KBM-7 (cell line): ENCODE measurements around the gene FN3K.
"Not testable (repeated sequence)": the region's sequence is repeated elsewhere in the genome, so short reads cannot be mapped to it uniquely, and the experiment has no call there.

Source experiments
- DNase-seq: peaks from one replicate; pipeline ENCODE4 v3.0.0-alpha.2; 2015
- in situ Hi-C: fragments of 300-500 bp; cut with MboI; formaldehyde crosslinking; loops from 2 replicates; pipeline ENCODE4 v1.14.3; 2020; ENCODE audit warnings: low sequenced_read_pairs, low pct_unique_long_range_greater_than_20kb, mixed read lengths

Gene FN3K

DNA sequence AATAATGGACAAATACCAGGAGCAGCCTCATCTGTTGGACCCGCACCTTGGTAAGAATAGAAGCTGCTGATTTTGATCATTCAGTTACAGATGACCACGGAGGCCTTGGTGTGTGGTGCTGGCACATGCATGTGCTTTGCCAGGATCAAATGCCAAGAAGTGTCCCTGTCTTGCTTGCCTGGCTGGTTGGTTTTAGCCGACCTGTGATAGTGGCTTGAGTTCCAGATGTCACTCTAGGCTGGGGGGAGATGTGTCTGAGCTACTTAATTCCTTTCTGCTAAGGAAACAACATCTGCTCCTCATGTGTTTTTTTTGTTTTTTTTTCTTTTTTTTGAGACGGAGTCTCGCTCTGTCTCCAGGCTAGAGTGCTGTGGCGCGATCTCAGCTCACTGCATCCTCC, 20.8 kb downstream of the FN3K start:
- DNase-seq, result no peak
- in situ Hi-C loops, result no loop called here

DNA sequence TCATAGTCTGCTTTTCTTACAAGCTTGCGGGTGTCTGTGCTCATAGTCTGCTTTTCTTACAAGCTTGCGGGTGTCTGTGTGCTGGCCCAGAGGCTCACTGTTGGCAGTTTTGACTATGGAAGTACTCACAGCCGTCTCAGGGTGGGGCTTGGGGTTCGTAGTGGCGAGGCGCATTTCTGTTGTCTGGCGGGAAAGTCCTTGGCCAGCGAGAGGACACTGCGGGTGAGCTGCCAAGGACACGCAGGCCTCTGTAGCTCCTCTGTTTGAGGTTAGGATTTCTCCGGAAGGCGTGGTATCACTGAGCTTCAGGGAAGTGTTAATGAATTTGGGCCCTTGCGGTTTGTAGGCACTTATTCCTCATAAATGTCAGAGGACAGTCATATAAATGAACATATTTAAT, 30.0 kb downstream of the FN3K start:
- DNase-seq, result no peak
- in situ Hi-C loops, result no loop called here

DNA sequence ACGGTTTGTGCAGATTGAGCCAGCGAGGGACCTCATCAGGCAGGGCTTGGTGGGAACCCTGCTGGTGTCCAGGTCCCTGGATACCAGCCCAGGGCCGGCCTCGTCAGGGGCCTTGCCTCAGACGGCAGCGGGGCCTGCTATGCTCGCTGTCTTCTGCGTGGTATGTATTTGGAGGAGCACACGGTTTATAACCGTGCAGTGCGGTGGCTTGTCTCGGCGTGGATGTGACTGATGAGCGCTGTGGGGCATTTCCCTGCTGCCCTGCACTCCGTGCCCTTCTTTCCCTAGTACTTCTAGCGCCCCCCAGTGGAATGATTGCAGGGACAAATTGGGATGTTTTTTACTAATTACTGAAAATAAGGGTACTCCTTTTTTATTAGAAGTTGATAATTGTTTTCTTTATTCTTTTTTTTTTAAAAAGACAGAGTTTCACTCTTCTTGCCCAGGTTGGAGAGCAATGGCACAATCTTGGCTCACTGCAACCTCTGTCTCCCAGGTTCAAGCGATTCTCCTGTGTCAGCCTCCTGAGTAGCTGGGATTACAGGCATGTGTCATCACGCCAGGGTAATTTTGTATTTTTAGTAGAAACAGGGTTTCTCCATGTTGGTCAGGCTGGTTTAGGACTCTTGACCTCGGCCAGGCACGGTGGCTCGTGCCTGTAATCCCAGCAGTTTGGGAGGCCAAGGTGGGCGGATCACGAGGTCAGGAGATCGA, 31.8 kb downstream of the FN3K start:
- in situ Hi-C loops, result no loop called here
- DNase-seq, result peak; percentile 75

DNA sequence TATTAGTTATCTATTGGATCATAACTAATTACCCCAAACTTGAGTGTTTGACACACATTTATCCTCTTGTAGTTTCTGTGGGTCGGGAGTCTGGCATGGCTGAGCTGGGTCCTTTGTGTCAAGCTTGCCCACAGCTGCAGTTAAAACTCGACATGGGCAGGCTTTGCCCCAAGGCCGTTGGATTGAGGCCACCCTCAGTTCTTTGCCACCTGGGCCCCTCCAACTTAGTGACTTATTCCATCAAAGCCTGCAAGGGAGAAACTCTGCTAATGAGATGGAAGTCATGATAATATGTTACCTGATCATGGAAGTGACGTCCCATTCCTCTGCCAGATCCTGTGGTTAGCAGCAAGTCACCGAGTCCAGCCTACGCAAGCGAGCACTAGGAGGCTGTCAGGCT, 33.6 kb downstream of the FN3K start:
- in situ Hi-C loops, result no loop called here
- no peak for DNase-seq

DNA sequence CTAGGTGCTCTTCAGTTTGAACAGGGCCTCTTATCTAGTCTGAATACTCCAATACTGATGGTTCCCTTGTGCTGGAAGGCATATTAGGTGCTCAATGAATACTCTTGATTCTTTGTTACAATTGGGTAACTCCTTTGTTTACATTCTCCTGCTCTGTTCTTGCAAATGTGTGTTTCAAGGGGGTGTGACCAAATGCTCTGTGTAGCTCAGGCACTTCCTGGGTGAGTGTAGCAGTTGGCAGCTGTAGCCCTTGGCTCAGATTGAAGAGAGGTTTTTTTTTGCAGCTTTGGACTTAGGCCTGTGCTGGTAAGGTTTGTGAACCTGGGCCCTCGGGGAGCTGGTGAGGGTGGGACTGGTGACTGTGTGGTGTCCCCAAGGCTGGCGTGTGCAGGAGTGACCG, 36.6 kb downstream of the FN3K start:
- DNase-seq, result no peak
- in situ Hi-C loops, result no loop called here

DNA sequence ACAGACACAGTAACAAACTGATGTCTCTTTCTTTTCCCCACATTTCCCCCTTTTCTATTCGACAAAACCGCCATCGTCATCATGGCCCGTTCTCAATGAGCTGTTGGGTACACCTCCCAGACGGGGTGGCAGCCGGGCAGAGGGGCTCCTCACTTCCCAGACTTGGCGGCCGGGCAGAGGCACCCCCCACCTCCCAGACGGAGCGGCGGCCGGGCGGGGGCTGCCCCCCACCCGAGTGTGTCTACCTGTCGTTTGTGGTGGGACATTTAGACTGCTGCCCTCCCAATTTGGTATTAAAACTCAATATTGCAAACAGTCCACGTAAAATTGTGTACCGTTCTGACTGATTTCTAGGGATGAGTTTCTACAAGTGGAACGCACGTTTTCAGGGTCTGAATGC, 39.0 kb downstream of the FN3K start:
- DNase-seq, in situ Hi-C loops: not testable (repeated sequence)

DNA sequence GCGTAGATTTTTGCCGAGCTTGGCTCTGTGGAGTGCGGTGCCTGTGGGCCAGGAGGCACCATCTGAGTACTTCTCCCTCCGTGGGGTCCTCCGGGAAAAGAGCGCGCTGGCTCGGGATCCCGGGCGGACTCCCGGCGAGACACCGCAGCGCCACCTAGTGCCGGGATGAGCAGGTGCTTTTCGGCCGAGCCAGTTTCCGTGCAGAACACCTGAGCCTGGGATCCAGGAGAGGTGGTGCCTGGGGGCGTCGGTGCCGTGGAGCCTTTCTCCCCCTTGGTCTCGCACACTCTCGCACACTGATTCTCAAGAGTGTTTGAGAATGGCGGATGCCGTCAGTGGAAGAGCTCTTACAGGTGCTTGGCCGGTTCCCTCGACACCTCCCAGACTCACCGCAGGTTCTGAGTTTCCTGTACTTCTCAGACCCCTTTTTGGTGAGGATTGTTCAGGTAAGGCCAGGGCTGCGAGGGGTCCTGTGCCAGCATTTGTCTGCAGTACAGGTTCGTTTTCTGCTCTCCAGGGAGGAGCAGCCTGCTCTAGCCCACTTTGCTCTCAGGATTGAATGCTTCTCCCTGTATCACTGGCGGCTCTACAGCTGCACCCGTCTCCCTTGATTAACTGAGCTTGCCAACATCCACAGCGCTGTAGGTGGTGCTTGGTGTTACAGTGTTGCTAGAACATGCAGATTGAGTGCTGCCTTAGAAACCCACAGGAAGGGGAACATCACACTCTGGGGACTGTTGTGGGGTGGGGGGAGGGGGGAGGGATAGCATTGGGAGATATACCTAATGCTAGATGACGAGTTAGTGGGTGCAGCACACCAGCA, 39.8 kb downstream of the FN3K start:
- in situ Hi-C loops, result no loop called here
- DNase-seq, result no peak

DNA sequence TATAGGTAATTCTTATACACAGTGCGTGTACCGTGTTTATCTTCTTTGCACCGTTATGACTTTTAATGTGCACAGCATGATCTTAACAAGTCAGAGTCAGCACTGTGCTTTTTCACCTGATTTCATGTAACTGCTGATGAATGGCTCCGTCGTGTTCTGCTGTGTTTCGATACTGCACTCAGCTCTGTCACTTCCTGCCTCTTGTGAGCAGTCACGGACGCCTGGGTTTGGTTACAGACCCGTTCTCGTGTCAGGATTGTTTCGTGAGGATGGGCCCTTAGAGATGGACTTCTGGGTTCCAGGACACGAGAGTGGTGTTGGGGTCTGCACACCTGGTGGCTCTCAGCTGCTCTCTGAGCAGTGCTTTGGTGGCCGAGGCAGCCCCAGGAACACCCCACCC, 41.0 kb downstream of the FN3K start:
- in situ Hi-C loops, result no loop called here
- no peak for DNase-seq

DNA sequence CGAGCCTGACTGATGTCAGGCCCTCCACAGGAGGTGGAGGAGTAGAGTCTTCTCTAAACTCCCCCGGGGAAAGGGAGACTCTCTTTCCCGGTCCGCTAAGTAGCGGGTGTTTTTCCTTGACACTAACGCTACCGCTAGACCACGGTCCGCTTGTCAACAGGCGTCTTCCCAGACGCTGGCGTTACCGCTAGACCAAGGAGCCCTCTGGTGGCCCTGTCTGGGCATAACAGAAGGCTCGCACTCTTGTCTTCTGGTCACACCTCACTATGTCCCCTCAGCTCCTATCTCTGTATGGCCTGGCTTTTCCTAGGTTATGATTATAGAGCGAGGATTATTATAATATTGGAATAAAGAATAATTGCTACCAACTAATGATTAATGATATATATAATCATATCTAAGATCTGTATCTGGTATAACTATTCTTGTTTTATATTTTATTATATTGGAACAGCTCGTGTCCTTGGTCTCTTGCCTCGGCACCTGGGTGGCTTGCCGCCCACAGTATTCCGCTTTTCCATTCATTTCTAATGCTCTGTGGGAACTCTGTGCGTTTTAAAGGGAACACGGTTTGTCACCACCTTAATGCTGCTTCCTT, 42.5 kb downstream of the FN3K start:
- in situ Hi-C loops, DNase-seq: not testable (repeated sequence)

DNA sequence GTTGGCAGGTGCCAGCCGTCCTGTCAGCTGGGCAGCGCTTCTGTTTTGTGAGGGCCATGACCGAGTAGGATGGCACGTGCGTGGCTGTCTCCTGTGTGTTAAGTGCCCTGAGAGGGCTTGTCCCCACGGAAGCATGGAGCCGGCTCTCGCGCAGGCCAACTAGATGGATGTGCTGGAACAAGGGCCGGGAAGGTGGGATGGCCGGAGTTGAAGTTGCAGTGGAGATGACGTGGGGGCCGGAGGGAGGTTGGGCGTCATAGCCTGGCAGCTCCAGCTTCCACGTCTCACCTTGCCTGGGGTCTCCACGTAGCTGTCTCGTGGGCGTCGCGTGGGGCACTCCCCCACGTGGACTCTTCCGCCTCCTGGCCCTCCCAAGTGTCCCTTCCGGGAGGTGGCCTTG, 44.1 kb downstream of the FN3K start:
- DNase-seq, result no peak
- in situ Hi-C loops, result no loop called here

DNA sequence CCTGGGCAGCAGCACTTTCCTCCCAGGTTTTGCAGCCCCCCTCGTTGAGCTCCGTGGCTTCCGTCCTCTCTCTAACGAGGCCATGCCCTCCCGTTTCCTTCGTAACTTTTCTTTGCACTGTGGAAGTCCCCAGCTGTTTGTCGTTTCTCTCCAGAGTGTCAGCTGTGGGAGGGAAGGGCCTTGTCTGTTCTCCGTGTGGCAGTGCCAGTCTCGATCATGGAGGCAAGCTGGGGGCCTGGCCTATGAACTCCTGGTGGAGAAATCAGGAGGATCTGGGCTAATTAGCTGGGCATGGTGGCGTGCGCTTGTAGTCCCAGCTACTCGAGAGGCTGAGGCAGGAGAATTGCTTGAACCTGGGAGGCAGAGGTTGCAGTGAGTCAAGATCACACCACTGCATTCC, 44.8 kb downstream of the FN3K start:
- DNase-seq, result no peak
- in situ Hi-C loops, result no loop called here

DNA sequence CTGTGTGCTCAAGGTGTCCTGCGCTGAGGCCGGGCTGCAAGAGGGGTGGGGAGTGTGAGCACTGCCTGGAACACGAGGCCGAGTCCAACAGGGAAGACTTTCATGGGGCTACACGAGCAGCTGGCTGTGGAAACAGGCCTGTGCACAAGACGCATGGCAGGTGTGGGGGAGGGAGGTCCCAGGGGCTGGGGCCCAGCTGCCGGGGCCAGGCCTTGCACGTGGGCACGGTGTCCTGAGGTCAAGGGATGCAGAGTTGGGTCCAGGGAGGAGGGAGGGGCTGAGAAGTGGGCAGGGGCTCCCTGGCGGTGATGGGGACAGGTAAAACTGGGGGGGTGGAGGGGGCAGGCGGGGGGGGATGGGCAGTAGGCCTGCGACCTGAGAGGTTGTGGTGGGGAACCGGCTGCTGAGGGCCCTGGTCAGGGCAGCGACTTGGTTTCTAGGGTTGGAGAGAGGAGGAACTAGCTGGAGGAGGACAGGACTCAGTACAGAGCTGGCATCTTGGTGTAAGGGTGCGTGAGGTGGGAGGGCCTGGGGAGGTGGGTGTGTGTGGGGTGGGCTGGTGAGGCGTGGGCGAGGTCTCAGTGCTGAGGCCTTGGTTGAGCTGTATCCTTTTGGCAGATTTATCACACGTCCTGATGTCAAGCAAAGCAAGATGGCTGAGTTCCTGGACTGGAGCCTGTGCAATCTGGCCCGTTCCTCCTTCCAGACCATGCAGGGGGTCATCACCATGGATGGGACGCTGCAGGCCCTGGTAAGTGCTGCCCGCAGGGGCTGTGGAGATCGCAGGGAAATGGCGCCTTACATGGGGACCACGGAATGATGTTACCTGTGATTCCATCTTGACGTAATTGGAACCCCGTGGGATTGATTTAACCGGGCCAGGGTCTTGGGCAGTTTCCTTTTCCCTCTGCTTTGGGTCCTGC, 45.8 kb downstream of the FN3K start:
- in situ Hi-C loops, result no loop called here
- no peak for DNase-seq

DNA sequence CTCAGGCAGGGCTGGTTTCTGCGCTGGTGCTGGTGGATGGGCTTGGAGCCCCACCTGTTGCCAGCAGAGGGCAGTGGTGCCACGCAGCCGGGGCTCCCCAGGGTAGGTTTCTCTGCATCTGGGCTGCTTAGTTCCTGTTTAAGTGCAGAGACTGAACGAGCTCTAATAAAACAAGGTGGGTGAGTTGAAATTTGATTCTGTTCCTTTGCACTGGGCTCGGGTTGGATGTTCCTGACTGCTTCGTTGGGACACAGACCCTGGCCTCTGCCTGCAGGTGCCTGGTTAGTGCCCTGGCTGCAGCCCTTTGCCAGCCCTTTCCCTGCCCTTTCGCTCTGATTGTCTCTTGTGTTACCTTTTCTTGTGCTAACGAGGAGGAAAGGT, 46.5 kb downstream of the FN3K start:
- in situ Hi-C loops, result no loop called here
- peak; percentile 94 for DNase-seq

DNA sequence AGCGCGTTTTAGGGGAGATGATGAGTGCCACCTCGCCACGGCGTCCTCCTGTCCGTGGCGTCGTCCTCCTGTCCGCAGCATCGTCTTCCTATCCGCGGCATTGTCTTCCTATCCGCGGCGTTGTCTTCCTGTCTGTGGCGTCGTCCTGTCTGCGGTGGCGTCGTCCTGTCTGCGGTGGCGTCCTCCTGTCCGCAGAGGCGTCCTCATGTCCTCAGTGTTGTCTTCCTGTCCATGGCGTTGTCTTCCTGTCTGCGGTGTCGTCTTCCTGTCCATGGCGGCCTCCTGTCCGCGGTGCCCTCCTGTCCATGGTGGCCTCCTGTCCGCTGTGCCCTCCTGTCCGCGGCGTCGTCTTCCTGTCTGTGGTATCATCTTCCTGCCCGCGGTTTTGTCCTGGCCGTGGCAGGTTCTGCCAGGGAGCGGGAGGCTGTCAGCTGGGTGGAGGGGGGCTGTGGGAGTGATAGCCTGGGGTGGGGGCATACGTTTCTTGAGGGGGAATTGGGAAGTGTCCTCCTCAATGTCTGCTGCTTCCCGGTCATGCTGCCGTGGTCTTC, 47.3 kb downstream of the FN3K start:
- peak; percentile 62 for DNase-seq
- in situ Hi-C loops, result no loop called here

DNA sequence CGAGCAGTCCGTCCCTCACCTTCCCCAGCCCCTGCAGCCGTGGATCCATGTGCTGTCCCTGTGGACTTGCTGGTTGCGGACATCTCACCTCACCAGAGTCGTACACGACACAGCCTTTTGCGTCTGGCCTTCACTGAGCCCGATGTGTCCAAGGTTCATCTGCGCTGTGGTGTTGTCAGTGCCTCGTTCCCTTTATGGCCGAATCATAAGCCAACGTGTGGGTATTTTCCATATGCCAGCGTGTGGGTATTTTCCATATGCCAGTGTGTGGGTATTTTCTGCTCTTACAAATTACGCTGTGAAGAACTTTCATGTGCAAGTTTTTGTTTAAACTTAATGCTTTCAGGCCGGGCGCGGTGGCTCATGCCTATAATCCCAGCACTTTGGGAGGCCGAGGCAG, 48.1 kb downstream of the FN3K start:
- in situ Hi-C loops, result no loop called here
- DNase-seq, result no peak

DNA sequence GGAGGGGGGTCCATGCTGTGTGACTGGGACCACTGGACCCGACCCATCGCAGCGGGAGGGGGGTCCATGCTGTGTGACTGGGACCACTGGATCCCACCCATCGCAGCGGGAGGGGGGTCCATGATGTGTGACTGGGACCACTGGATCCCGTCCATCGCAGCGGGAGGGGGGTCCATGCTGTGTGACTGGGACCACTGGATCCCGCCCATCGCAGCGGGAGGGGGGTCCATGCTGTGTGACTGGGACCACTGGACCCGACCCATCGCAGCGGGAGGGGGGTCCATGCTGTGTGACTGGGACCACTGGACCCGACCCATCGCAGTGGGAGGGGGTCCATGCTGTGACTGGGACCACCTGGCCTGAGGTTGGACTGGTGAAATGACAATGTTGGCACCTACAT, 50.2 kb downstream of the FN3K start:
- in situ Hi-C loops, DNase-seq: not testable (repeated sequence)

DNA sequence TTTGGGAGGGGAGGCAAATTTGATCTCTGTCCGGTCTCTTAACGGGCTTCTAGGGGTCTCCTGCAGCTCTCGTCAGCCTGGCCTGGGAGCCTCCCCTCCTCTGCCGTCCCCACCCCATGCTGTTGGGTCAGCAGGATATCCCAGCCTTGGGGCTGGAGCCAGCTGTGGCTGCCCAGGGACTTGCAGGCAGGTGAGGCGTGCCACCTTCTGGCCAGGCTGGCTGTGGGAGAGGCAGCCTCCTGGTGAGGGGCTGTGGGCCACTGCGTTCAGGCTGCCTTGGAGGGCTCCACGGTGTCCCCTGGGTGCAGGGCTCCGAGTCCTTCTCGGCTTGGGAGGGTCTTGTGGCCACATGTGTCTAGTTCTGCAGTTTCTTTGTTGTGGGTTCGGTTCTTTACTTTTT, 51.0 kb downstream of the FN3K start:
- DNase-seq, result no peak
- in situ Hi-C loops, result no loop called here

DNA sequence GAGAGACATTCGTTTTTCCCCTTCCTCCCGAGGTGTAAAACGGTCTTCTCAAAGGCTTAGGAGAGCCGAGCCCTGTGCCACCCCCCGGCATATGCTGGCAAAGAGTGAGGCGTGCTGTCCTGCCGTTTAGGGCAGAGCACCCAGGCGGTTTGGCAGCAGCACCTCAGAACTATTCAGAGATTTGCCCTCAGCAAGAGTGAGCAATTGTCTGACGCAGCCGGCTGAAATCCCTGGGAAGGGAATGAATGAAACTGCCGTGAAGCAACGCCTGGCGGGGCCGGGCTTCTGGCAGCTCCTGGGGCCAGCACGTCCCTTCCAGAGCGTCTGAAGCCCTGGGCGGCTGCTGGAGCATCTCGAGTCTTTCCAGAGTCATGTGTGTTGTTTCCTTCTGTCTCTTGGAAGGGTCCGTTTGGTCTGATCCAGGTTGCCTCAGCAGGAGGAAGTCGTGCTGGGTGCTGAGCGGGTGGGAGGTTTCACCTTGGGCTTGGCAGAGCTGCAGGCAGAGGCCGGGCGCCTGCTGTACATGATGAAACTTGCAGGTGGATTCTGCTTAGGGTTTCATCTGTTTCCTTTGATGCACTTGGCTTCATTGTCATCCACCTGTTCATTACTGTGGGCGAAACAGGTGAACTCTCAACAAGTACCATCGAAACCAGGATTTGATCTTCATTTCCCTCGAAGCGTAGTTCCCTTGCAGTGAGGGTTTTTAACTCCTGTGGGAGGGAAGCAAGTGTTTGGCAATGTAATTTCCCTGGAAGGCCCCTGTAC, 51.9 kb downstream of the FN3K start:
- in situ Hi-C loops, result no loop called here
- no peak for DNase-seq
